WTC11 (cell line): Measurements from ENCODE around the gene CTIF. TPM values are rescaled to one million over a fixed set of nuclear protein-coding genes. Genes with fewer than 3 reads are reported as not detected.

Source experiments
- ATAC-seq: fragments of 200-7000 bp; cut with Tn5 transposase; 2 replicates; pipeline ENCODE4 v1.10.0; 2021; ENCODE audit warnings: mild to moderate bottlenecking, moderate library complexity
- CTCF ChIA-PET: fragments of 300-600 bp; sonication (Branson Sonifier 250); formaldehyde crosslinking; loops from one replicate; lab custom pipeline; 2021; ENCODE audit warnings: antibody characterized with exemption; lab: Charles Lee
- POLR2A ChIA-PET: fragments of 350-600 bp; sonication (Branson Sonifier 250); formaldehyde crosslinking; loops from one replicate; lab custom pipeline; 2021; ENCODE audit warnings: antibody characterized with exemption; lab: Charles Lee
- DNase-seq: peaks from one replicate; pipeline ENCODE4 v3.0.0; 2021; ENCODE audit warnings: low spot score
- H3K27ac Mint-ChIP-seq: 2 replicates; pipeline ENCODE4 v1.8.0; 2021; ENCODE audit warnings: mixed read lengths
- H3K27me3 Mint-ChIP-seq: 2 replicates; pipeline ENCODE4 v1.8.0; 2021; ENCODE audit warnings: low read depth, mild to moderate bottlenecking, moderate library complexity, mixed read lengths
- H3K36me3 Mint-ChIP-seq: 2 replicates; pipeline ENCODE4 v1.8.0; 2021; ENCODE audit warnings: mixed read lengths
- H3K4me1 Mint-ChIP-seq: 2 replicates; pipeline ENCODE4 v1.8.0; 2022; ENCODE audit warnings: mixed read lengths
- H3K4me3 Mint-ChIP-seq: 2 replicates; pipeline ENCODE4 v1.8.0; 2021; ENCODE audit warnings: mild to moderate bottlenecking, moderate library complexity, mixed read lengths
- H3K9me3 Mint-ChIP-seq: 2 replicates; pipeline ENCODE4 v1.8.0; 2021; ENCODE audit warnings: mixed read lengths
- CBFB ChIP-seq: sonication (generic); formaldehyde crosslinking; IDR thresholded peaks from 2 replicates; pipeline ENCODE4 v1.8.1; 2022; ENCODE audit warnings: mild to moderate bottlenecking, low read depth, missing genetic modification reagents
- FOXJ3 ChIP-seq: sonication (generic); formaldehyde crosslinking; IDR thresholded peaks from 2 replicates; pipeline ENCODE4 v1.9.0; 2021; ENCODE audit warnings: missing genetic modification reagents, mild to moderate bottlenecking, borderline replicate concordance
- KAT7 ChIP-seq: sonication (generic); formaldehyde crosslinking; IDR thresholded peaks from 2 replicates; pipeline ENCODE4 v1.8.1; 2023; ENCODE audit warnings: missing genetic modification reagents, mild to moderate bottlenecking, borderline replicate concordance
- NFE2L1 ChIP-seq: sonication (generic); formaldehyde crosslinking; IDR thresholded peaks from 2 replicates; pipeline ENCODE4 v1.8.1; 2023; ENCODE audit warnings: missing genetic modification reagents
- OVOL2 ChIP-seq: fragments of 250-450 bp; sonication (Bioruptor Pico); IDR thresholded peaks from 2 replicates; pipeline ENCODE4 v1.9.0; 2021; ENCODE audit warnings: mild to moderate bottlenecking, borderline replicate concordance
- PRRX2 ChIP-seq: fragments of 250-450 bp; sonication (Bioruptor Pico); IDR thresholded peaks from 2 replicates; pipeline ENCODE4 v1.8.0; 2021; ENCODE audit warnings: mild to moderate bottlenecking
- SMAD3 ChIP-seq: sonication (generic); formaldehyde crosslinking; IDR thresholded peaks from 2 replicates; pipeline ENCODE4 v1.8.0; 2022; ENCODE audit warnings: missing genetic modification reagents, mild to moderate bottlenecking, borderline replicate concordance
- SOX15 ChIP-seq: fragments of 250-450 bp; sonication (Bioruptor Pico); IDR thresholded peaks from 2 replicates; pipeline ENCODE4 v1.9.0; 2021; ENCODE audit warnings: mild to moderate bottlenecking
- total RNA-seq: library from RNA; stranded (reverse); gene quantifications from 3 replicates; pipeline ENCODE4 v1.2.3, GENCODE V29; 2021
- TF ChIP-seq, protein P1 (sequence below): sonication (generic); formaldehyde crosslinking; IDR thresholded peaks from 2 replicates; pipeline ENCODE4 v1.8.1; 2023; ENCODE audit warnings: mild to moderate bottlenecking, missing genetic modification reagents
- TF ChIP-seq, protein P2 (sequence below): sonication (generic); formaldehyde crosslinking; IDR thresholded peaks from 2 replicates; pipeline ENCODE4 v1.8.1; 2023; ENCODE audit warnings: mild to moderate bottlenecking, missing genetic modification reagents, moderate library complexity
- TF ChIP-seq, protein P3 (sequence below): sonication (generic); formaldehyde crosslinking; conservative IDR thresholded peaks from 2 replicates; pipeline ENCODE4 v1.8.1; 2023; ENCODE audit warnings: mild to moderate bottlenecking, low read depth, missing genetic modification reagents, moderate library complexity
- TF ChIP-seq, protein P4 (sequence below): fragments of 250-450 bp; sonication (Bioruptor Pico); IDR thresholded peaks from 2 replicates; pipeline ENCODE4 v1.9.0; 2021; ENCODE audit warnings: mild to moderate bottlenecking
- TF ChIP-seq, protein P5 (sequence below): sonication (generic); formaldehyde crosslinking; IDR thresholded peaks from 2 replicates; pipeline ENCODE4 v1.8.0; 2023; ENCODE audit warnings: mild to moderate bottlenecking, missing genetic modification reagents

CTIF gene
- total RNA-seq, 1 experiment from 2014 or later: 28.5 TPM

DNA sequence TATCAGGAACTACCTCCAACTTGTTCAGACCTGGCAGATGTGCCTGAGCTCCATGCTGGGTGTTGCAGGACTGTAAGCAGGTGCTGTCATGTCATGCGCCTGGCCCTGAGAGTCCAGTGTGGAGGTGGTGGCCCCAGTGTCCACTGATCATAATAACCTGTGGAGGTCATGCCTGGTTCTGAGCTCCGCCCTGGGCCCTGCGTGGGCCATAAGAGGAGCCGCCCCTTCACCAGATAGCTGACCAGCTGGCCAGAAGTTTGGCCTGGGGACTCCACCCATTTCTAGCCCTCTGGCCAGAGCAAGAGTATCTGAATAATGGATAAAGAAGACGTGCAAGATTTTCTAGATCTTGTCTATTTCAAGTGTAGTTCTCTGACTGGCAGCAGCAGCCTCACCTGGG, 72.4 kb downstream of the CTIF start (continued):
- TF ChIP-seq, protein P1, sequence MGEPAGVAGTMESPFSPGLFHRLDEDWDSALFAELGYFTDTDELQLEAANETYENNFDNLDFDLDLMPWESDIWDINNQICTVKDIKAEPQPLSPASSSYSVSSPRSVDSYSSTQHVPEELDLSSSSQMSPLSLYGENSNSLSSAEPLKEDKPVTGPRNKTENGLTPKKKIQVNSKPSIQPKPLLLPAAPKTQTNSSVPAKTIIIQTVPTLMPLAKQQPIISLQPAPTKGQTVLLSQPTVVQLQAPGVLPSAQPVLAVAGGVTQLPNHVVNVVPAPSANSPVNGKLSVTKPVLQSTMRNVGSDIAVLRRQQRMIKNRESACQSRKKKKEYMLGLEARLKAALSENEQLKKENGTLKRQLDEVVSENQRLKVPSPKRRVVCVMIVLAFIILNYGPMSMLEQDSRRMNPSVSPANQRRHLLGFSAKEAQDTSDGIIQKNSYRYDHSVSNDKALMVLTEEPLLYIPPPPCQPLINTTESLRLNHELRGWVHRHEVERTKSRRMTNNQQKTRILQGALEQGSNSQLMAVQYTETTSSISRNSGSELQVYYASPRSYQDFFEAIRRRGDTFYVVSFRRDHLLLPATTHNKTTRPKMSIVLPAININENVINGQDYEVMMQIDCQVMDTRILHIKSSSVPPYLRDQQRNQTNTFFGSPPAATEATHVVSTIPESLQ (CRISPR knock-in tag): no peak

DNA sequence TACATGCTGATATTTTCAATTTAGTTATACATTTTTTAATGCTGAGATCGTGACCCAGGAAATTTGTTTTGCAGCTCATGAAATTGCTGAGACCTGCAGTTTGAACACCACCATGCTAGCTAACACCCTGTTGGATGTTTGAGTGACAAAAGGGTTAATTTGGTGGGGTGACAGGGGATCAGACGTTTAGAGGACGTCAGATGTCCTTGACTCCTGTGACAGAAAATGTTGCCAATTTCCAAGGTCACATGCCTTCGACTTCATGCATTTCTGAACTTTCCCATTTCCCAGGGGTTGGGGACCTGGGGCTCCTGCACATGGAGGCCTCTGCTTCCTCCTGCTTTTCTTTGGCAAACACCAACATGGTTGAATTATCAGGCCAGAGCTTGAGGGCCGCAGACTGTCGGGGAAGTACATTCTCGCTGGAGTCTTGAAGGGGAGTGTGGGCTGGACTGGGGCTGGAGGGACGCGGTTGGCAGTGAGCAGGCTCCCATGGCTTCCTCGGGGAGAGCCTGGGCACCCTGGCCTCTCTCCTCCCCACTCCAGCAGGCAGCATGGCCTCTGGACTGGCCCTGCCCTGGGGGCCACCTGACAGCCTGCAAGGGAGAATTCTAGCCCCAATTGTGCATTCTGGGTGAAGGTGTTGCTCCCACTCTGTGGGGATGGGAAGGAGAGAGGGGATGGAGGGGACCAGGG, 73.1 kb downstream of the CTIF start:
- TF ChIP-seq, protein P2, sequence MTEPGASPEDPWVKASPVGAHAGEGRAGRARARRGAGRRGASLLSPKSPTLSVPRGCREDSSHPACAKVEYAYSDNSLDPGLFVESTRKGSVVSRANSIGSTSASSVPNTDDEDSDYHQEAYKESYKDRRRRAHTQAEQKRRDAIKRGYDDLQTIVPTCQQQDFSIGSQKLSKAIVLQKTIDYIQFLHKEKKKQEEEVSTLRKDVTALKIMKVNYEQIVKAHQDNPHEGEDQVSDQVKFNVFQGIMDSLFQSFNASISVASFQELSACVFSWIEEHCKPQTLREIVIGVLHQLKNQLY (CRISPR knock-in tag): no peak
- TF ChIP-seq KAT7 (CRISPR knock-in tag) (no peak), FOXJ3 (CRISPR knock-in tag) (no peak), CBFB (no peak), NFE2L1 (CRISPR knock-in tag) (no peak), OVOL2 (CRISPR knock-in tag) (no peak), PRRX2 (CRISPR knock-in tag) (no peak), SOX15 (no peak), SMAD3 (CRISPR knock-in tag) (no peak)
- TF ChIP-seq, protein P3, sequence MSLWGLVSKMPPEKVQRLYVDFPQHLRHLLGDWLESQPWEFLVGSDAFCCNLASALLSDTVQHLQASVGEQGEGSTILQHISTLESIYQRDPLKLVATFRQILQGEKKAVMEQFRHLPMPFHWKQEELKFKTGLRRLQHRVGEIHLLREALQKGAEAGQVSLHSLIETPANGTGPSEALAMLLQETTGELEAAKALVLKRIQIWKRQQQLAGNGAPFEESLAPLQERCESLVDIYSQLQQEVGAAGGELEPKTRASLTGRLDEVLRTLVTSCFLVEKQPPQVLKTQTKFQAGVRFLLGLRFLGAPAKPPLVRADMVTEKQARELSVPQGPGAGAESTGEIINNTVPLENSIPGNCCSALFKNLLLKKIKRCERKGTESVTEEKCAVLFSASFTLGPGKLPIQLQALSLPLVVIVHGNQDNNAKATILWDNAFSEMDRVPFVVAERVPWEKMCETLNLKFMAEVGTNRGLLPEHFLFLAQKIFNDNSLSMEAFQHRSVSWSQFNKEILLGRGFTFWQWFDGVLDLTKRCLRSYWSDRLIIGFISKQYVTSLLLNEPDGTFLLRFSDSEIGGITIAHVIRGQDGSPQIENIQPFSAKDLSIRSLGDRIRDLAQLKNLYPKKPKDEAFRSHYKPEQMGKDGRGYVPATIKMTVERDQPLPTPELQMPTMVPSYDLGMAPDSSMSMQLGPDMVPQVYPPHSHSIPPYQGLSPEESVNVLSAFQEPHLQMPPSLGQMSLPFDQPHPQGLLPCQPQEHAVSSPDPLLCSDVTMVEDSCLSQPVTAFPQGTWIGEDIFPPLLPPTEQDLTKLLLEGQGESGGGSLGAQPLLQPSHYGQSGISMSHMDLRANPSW (CRISPR knock-in tag): no peak
- TF ChIP-seq, protein P4, sequence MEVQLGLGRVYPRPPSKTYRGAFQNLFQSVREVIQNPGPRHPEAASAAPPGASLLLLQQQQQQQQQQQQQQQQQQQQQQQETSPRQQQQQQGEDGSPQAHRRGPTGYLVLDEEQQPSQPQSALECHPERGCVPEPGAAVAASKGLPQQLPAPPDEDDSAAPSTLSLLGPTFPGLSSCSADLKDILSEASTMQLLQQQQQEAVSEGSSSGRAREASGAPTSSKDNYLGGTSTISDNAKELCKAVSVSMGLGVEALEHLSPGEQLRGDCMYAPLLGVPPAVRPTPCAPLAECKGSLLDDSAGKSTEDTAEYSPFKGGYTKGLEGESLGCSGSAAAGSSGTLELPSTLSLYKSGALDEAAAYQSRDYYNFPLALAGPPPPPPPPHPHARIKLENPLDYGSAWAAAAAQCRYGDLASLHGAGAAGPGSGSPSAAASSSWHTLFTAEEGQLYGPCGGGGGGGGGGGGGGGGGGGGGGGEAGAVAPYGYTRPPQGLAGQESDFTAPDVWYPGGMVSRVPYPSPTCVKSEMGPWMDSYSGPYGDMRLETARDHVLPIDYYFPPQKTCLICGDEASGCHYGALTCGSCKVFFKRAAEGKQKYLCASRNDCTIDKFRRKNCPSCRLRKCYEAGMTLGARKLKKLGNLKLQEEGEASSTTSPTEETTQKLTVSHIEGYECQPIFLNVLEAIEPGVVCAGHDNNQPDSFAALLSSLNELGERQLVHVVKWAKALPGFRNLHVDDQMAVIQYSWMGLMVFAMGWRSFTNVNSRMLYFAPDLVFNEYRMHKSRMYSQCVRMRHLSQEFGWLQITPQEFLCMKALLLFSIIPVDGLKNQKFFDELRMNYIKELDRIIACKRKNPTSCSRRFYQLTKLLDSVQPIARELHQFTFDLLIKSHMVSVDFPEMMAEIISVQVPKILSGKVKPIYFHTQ (CRISPR knock-in tag): no peak
- TF ChIP-seq, protein P5, sequence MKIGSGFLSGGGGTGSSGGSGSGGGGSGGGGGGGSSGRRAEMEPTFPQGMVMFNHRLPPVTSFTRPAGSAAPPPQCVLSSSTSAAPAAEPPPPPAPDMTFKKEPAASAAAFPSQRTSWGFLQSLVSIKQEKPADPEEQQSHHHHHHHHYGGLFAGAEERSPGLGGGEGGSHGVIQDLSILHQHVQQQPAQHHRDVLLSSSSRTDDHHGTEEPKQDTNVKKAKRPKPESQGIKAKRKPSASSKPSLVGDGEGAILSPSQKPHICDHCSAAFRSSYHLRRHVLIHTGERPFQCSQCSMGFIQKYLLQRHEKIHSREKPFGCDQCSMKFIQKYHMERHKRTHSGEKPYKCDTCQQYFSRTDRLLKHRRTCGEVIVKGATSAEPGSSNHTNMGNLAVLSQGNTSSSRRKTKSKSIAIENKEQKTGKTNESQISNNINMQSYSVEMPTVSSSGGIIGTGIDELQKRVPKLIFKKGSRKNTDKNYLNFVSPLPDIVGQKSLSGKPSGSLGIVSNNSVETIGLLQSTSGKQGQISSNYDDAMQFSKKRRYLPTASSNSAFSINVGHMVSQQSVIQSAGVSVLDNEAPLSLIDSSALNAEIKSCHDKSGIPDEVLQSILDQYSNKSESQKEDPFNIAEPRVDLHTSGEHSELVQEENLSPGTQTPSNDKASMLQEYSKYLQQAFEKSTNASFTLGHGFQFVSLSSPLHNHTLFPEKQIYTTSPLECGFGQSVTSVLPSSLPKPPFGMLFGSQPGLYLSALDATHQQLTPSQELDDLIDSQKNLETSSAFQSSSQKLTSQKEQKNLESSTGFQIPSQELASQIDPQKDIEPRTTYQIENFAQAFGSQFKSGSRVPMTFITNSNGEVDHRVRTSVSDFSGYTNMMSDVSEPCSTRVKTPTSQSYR (CRISPR knock-in tag): no peak
- TF ChIP-seq, all 79 proteins: peak for 0
- Mint-ChIP-seq H3K27me3 (no peaks in the 10 kb centered on the region), H3K9me3 (no peaks in the 10 kb centered on the region), H3K4me1 (peaks cover 26% of the 10 kb centered on the region), H3K27ac (no peak overlapping the region; the same call in 1 of the 2 replicates), H3K4me3 (no peak overlapping the region), H3K36me3 (no peaks in the 10 kb centered on the region)
- ChIA-PET POLR2A (no interaction called here), CTCF (interaction anchor here (0.6 to 1.5 kb wide), 2 partner anchors 52 to 340 kb away, joined by 3 to 5 read pairs; no protein-coding TSS in a partner anchor)
- DNase-seq (no peak), ATAC-seq (no peak)
